ENCODE results near the gene CRACR2A. TPM values are rescaled to one million over a fixed set of nuclear protein-coding genes. Genes with fewer than 3 reads are reported as not detected.

The CRACR2A gene
- total and polyA plus RNA-seq, 5 experiments from 2014 or later: 7.7 to 26.3 (median 17.2) TPM

Other genes starting within 250 kb of the CRACR2A start
- gene PARP11, start 120.3 kb upstream of the CRACR2A start, total RNA-seq: 10 to 100 TPM; 30.5 to 34.2 TPM
- 1 to 10 TPM; 6.4 to 8.7 (median 7.9) TPM for gene PARP11, start 120.3 kb upstream of the CRACR2A start, polyA plus RNA-seq